Stomach (tissue), 4 donors: ENCODE data around the gene BABAM2.

ENCODE experiments used
- CTCF ChIP-seq, 7 experiments: fragments of 450-650 bp in 4 of 7; fragments of 200-600 bp in 3 of 7; sonication (generic) in 3 of 7; IDR thresholded peaks; one replicate each; pipeline ENCODE4 v1.5.1; 2016 to 2019; ENCODE audit warnings: antibody characterized with exemption in 7 of 7, control low read depth in 2 of 7, mild to moderate bottlenecking in 1 of 7
- POLR2A ChIP-seq, 4 donors: fragments of 450-650 bp; IDR thresholded peaks; one replicate each; pipeline ENCODE4 v1.6.1; 2016; ENCODE audit warnings: antibody characterized with exemption in 4 of 4, control low read depth in 2 of 4, mild to moderate bottlenecking in 1 of 4, moderate library complexity in 1 of 4
- POLR2AphosphoS5 ChIP-seq, 3 donors: sonication (generic); formaldehyde crosslinking; IDR thresholded peaks; one replicate each; pipeline ENCODE4 v1.6.1; 2016; ENCODE audit warnings: antibody characterized with exemption in 3 of 3

GRCh38 chr2:28347193-28347592, 456.7 kb downstream of the BABAM2 start:
- TF ChIP-seq POLR2AphosphoS5 (IDR thresholded peaks at IDR 0.05), result no peak
- no peak for TF ChIP-seq CTCF (IDR thresholded peaks at IDR 0.05)
- TF ChIP-seq POLR2A (IDR thresholded peaks at IDR 0.05), result no peak
